OCI-M1 (cell line): Measurements from ENCODE around the gene SIM2.
A peak's percentile ranks its signal among the peaks of the same experiment; 100 is the strongest.
"Not testable (repeated sequence)": the region's sequence is repeated elsewhere in the genome, so short reads cannot be mapped to it uniquely, and the experiment has no call there.

Experiments used
- DNase-seq: peaks from one replicate; lab custom pipeline; 2025; lab: John Stamatoyannopoulos, UW

Gene SIM2, protein sequence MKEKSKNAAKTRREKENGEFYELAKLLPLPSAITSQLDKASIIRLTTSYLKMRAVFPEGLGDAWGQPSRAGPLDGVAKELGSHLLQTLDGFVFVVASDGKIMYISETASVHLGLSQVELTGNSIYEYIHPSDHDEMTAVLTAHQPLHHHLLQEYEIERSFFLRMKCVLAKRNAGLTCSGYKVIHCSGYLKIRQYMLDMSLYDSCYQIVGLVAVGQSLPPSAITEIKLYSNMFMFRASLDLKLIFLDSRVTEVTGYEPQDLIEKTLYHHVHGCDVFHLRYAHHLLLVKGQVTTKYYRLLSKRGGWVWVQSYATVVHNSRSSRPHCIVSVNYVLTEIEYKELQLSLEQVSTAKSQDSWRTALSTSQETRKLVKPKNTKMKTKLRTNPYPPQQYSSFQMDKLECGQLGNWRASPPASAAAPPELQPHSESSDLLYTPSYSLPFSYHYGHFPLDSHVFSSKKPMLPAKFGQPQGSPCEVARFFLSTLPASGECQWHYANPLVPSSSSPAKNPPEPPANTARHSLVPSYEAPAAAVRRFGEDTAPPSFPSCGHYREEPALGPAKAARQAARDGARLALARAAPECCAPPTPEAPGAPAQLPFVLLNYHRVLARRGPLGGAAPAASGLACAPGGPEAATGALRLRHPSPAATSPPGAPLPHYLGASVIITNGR

DNA sequence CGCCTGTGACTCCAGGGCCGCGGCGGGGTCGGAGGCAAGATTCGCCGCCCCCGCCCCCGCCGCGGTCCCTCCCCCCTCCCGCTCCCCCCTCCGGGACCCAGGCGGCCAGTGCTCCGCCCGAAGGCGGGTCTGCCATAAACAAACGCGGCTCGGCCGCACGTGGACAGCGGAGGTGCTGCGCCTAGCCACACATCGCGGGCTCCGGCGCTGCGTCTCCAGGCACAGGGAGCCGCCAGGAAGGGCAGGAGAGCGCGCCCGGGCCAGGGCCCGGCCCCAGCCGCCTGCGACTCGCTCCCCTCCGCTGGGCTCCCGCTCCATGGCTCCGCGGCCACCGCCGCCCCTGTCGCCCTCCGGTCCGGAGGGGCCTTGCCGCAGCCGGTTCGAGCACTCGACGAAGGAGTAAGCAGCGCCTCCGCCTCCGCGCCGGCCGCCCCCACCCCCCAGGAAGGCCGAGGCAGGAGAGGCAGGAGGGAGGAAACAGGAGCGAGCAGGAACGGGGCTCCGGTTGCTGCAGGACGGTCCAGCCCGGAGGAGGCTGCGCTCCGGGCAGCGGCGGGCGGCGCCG is at the start of gene SIM2:
Gene SIM2, plus strand, starts transcription at position 135 of the 565 bp plus-strand sequence. CDS start 632 bp downstream, outside the sequence.
- no peak for DNase-seq

DNA sequence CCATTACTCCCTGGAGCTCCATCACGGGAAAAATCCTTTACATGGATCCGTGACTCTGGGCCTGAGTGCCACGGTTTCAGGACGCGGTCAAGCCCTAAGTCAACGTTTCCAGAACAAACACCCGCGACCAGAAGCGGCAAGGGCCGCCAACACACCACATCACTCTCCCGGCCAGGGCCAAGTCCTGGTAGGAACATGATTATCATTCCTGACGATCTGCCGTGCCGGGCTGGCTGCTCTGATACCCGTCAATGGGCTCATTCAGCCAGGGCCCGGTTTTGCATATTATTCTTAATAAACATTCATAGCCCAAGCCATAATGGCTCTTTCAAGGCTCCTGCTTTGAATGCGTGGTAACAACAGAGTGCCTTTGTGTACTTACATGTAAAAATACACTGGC is 44.6 kb upstream of the SIM2 start:
- no peak for DNase-seq

DNA sequence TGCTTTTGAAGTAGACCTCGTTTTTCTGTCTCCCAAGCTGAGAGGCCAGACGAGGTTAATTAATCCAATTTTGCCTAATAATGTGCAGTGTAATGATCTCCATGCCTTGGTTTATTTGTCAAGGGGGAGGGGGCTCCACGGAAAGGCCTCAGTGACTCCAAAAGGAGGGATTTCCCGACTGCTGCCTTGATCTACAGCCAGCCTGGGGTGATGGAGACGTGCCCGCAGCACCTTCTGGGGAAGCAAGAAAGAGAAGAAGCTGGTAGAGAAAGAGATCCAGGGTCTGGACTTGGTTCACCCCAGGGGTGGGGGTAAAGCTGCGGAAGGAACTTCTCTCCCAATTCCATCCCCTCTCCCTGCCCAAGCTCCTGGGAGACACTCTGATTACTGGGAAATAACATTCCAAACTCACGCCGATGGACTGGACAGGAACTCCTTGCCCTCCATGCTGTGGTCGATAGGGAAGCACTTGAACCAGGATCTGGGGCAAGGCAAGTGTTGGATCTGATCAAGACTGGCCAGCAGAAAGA is 44.1 kb upstream of the SIM2 start:
- no peak for DNase-seq

DNA sequence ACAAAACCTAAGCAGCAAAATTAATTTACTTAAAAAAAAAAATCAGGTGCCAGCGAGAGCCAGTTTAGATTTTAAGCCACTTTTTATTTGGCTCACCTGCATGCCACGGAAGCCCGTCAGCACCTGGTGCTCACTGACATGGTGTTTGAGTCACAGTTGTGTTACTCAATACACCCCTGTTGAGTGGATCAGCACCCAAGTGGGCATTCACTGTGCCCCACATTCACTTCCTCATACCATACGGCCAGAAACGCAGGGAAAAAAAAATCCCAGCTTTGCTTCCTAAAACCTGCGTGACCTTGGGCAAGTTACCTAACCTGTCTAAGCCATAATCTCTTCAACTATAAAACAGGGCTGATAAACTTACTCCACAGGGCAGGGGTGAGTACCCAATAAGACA is 42.8 kb upstream of the SIM2 start:
- DNase-seq, result no peak

DNA sequence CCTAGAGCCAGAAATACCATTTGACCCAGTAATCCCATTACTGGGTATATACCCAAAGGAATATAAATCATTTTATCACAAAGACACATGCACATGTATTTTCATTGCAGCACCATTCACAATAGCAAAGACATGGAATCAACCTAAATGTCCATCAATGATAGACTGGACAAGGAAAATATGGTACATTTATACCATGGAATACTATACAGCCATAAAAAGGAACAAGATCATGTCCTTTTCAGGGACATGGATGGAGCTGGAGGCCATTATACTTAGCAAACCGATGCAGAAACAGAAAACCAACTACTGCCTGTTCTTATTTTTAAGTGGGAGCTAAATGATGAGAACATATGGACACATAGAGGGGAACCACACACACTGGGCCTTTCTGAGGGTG is 41.6 kb upstream of the SIM2 start:
- DNase-seq, result not testable (repeated sequence)

DNA sequence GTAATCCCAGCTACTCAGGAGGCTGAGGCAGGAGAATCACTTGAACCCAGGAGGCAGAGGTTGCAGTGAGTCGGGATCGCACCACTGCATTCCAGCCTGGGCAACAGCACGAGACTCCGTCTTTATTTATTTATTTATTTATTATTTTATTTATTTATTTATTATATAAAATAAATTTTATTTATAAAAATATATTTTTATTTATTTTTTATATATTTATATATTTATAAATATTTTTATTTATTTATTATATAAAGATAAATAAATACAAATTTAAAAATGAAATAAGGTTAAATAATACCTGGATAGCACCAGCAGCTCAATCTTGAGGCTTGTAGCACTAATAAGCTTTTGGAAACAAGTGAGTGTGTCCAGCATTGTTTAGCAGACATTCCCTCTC is 40.9 kb upstream of the SIM2 start:
- DNase-seq, result no peak

DNA sequence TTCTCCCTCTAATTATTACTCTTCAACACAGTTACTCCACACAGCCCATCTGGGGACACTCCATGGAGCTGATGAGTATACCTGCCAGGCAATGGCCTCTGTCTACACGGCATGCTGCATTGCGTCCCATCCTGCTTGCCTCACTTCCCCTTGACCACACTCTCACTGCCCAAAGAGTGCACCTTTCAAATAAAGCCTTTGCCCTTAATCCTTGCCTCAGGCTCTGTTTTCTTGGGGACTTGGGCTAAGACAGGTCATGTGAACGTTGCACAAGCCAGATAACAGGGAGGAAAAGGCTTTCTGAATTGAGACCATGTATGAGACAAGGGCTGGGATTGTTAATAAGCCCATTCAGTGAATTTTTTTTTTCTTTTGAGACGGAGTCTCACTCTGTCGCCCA is 40.0 kb upstream of the SIM2 start:
- no peak for DNase-seq

DNA sequence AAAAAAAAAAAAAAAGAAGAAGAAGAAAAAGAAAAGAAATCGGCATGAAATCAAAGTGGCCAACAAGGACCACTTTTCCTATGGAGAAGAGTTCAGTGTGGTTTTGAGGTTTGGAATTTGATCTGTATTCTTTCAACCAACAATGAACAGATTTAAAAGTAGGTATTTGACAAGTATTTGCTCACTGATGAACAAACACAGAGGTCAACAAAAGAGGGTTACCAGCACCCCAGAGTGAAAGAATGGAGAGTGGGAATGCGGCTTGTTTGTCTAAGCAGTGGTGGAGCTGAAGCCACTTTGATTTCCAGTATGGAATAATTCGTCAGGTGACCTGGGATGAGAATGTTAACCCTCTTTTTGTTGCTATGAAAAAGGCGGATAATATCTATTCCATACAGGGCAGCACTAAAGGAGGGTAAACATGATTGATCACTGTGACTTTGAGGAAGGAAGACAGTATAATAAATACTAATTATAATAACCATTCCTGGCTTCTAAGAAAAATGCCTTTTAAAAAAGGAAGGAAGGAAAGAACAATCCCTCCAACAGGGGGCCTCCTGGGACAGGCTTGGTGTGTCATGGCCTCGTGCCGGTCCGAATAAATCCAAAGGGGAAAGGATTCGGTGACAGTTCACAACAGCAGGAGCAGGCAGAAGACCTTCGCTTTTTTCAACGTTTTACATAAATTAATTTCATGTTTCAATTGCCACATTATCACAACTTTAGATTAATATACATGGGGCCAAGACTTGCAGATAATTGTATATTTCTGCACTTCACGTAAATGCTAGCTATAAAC is 37.2 kb upstream of the SIM2 start:
- peak; percentile 38 for DNase-seq

DNA sequence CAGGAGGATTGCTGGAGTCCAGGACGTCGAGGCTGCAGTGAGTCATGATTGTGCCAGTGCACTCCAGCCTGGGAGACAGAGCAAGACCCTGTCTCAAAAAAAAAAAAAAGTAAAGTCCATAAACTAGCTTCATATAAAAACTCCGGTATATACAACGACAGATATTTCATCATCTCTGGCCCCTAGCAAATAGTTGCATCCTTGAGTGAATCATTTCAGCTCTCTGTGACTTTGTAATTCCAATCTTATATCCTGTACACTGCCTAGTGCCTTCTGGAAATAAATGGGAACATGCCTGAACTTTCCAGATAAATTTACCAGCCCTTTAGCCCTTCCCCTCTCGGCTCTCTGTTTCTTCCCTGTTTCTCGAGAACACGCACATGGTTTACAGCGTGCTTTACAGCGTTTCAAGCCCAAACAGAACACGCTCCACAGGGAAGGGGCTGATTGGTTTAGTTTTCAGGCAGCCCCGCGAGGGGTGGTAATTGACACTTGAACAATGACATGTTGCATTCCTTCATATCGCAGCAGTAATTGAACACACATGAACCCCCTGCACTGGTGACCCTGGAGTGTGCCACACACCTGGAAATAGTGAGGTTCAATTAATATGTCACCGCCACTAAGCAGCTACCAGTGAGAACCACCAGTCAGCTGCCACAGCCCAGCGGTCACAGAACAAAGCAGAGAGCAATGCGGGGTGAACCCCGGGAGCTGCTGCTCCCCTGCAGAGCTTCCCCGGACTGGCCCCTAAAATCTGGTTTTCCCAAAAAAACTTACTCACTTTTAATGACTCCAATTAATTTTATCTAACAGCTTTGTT is 35.7 kb upstream of the SIM2 start:
- DNase-seq, result no peak

DNA sequence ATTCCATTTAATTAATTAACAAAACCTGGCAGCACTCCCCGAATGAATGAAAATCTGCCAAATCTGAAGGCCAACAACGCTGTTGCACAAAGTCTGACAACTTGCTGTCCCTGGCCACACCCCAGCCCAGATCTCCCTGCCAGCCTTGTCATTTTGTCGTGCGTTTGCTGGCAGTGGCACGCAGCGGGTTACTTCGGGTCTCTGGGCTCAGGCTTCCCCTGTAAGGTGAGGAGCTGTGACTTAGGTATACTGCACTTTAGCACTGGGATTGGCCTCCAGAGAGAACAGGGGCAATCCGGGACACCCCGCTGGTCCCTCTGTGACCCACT is 34.3 kb upstream of the SIM2 start:
- no peak for DNase-seq

DNA sequence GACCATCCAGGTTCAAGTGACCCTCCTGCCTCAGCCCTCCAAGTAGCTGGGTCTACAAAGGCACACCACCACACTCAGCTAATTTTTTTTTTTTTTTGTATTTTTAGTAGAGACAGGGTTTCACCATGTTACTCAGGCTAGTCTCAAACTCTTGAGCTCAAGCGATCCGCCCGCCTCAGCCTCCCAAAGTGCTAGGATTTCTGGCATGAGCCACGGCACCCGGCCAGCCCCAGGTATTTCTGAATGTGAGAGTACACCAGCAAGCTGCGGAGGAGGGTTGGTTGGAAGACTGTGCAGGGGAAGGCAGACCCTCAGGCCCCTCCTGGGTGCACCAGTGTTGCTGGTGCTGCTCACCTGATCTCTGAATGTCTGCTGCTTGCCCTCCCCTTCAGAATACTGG is 33.1 kb upstream of the SIM2 start:
- DNase-seq, result no peak

DNA sequence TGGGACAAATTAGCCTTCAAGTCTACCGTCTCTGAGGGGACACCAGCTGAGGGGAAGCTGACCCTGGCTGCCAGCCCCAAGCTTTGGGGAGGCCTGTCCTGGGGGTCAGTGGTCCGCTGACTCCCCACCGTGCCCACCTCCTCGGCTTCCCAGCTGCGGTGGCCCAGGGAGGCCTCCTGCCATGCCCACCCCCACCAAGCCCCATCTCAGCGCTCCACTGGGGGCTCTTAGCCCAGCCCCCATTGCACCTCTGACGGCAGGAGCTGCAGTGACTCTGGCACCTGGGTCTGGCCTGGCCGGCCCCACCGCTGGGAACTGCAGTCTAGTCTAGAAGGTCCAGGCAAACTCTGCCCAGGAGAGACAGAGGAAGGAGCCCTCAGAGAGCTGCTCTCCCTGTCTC is 30.2 kb upstream of the SIM2 start:
- no peak for DNase-seq

DNA sequence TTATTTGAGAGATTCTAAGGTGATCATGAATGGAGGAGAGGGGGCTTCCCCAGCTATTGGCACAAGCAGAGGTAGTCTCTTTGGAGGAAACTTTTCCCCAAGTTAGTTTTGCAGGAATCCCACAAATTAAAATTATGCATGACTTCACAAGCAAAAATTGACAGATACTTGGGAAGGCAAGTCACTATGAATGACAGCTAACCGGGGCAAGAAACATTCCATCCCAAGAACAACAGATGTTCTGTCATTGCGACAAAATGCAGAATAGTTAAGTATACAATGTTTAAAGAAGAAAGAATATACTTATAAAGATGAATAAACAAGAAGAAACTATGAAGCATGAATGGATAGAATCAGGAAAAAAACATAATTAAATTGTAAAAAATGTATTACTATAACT is 27.1 kb upstream of the SIM2 start:
- no peak for DNase-seq

DNA sequence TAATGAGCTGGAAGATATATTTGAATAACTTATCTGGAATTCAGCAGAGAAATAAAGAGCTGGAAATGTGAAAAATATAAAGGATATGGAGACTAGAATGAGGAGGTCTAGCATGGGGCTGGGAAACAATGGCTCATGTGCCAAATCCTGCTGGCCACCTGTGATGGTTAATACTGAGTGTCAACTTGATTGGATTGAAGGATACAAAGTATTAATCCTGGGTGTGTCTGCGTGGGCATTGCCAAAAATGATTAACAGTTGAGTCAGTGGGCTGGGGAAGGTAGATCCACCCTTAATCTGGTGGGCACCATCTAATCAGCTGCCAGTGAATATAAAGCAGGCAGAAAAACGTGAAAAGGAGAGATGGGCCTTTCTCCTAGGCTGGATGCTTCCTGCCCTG is 26.6 kb upstream of the SIM2 start:
- DNase-seq, result not testable (repeated sequence)

DNA sequence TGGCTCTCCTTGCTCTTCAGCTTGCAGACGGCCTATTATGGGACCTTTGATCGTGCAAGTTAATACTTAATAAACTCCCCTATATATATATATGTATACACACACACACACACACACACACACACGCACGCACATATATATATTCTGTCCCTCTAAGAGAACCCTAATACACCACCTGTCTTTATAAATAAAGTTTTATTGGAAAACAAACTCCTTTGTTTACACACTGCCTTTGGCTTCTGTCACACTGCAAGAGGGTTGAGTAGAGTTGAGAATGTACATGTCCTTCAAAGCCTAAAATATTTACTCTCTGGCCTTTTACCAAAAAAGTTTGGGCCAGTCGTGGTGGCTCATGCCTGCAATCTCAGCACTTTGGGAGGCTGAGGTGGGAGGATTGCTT is 26.2 kb upstream of the SIM2 start:
- DNase-seq, result no peak

DNA sequence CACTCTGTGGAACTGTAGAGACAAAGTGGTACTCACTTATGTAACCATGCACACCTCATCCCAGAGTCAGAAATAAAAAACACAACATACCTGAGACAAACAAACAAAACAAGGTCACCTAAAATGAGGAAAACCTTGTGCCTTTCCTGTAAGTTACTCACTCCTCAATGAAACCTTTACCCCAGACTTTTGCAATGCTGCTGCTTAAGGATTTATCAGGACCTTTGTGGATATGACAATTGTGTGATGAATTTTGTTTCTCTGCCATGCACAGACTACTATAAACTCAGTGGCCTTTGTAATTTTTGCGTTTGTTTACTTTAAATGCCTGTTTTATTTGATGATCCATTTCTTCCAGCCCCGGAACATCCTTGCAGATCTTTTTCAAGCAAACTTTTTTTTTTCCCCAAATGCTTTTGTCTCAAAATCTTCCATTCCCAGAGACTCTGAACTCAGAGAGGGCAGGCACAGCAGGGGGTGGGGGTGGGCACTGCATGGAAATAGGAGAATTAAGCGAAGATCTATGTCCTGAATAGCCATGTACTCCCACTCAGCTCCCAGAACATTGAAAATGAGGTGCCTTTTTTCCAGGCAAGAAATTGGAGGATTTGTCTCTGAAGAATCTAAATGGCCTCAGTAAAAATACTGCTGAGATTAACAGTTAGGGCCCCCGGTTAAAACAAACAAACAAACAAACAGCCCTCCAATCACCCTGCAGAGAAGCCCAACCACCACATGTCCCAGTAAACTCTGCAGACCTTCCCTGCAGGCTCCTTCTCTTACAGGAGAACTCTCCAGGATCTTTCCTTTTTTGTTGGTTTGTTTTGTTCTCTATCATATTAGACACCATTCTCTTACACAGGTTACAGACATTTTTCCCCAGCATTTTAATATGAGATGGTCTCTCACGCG is 22.6 kb upstream of the SIM2 start:
- DNase-seq, result no peak

DNA sequence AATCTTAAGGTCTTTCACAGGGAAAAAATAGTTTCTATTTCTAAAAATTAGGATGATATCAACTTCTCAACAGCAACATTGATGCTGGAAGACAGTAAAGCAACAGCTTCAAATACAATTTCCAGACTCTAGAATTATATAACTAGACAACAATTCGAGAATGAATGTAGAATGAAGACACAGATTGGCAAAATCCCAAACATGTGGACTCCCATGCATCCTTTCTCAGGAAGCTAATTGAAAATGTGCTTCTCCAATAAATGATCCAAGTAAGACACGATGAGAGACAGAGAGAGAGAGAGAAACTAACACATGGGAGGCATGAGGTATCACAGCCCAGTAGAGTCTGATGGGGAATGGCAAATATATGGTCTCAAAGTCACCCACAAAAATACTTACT is 21.5 kb upstream of the SIM2 start:
- no peak for DNase-seq

DNA sequence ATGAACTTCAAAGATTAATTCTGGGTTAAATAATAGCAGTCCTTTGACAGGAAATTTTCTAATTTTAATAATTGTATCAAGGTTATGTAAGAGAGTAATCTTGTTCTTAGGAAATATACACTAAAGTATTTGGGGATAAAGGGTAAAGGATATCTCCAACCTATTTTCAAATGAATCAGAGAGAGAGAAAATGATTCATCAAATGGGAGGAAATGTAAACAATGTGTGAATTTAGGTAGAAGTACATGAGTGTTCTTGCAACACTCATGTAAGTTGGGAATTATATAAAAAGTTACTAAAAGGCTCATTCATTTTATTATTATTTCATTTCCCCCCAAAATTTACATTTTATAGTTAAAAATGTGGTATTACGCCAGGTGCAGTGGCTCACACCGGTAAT is 20.4 kb upstream of the SIM2 start:
- no peak for DNase-seq

DNA sequence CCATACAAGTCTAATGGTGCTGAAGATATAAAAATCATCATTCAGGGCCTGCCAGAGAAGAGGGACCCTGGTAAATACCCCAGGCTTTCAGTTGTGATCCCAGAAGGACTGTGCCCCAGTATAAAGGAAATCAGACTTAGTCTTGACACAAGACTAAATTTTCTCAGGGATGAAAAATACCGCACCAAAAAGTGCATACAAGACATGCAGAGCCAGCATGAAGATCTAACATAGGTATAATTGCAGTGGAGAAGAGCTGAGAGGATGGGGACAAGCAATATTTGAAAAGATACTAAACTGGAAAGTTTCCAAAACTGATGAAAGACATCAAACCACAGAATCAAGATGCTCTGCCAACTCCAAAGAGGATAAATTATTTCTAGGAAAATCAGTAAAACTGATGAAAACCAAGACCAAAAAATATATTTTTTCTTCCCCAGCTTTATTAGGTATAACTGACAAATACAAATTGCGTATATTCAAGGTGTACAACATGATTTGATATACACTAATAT is 17.7 kb upstream of the SIM2 start:
- DNase-seq, result no peak
